ENCODE data around the gene CASP12.

The CASP12 gene

DNA sequence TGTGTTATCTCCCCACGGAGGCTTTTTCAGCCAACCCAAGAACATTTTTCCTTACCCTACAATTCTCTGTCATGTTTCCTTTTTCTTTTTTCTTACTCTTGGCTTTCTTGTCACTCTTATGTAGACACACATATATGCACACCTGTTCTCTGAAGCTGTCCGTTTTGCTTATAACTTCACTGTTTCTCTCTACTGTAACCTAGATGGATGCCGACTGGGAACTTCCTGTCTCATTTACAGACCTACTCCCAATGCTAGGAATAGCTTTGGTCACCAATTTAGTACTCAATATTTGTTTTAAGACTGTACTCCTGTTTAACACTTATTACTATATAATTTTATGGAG, 9.9 kb upstream of the CASP12 start:
- H3K4me3 Mint-ChIP-seq: no peak overlapping the region
- intact Hi-C loops (cut with micrococcal nuclease): no loop called here
- no peaks in the 10 kb centered on the region for H3K36me3 Mint-ChIP-seq (ENCODE audit: low read depth)
- no peaks in the 10 kb centered on the region for H3K9me3 Mint-ChIP-seq
- no peak overlapping the region for H3K27ac Mint-ChIP-seq
- H3K27me3 Mint-ChIP-seq: no peaks in the 10 kb centered on the region
- no peaks in the 10 kb centered on the region for H3K4me1 Mint-ChIP-seq (ENCODE audit: low read depth)

DNA sequence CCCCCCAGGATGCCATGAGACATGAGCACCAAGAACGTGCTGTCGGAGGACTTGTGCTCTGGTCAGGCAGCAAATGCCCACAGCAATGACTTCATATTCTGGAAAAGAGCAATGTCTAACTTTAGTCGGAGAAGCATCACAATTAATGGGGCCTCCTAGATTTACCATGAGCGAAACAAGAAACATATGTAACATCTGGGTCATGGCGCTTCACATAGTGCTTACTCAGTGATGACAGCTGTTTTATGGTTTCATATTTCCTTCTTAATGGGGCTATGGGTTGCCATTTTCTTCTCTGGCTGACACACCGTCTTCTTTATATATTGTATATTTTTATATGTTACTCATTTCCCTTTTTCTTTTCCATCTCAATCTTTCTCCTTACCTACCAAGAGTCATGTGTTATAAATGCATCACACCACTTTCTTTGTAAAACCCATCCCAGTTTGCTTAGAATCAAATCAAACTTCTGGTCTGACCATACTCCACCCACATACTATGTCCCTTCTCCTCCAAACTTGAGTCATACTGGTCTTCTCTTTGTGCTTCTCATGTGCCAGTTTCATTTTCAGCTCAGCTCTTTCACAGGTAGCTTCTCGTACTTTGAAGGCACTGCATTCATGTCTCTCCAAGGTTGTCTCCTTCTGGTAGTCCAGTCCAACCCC, 9.4 kb upstream of the CASP12 start:
- Mint-ChIP-seq H3K27ac (no peak overlapping the region), H3K4me1 (ENCODE audit: low read depth) (no peaks in the 10 kb centered on the region), H3K9me3 (no peaks in the 10 kb centered on the region), H3K27me3 (no peaks in the 10 kb centered on the region), H3K36me3 (ENCODE audit: low read depth) (no peaks in the 10 kb centered on the region), H3K4me3 (no peak overlapping the region)
- intact Hi-C loops (cut with micrococcal nuclease): no loop called here

DNA sequence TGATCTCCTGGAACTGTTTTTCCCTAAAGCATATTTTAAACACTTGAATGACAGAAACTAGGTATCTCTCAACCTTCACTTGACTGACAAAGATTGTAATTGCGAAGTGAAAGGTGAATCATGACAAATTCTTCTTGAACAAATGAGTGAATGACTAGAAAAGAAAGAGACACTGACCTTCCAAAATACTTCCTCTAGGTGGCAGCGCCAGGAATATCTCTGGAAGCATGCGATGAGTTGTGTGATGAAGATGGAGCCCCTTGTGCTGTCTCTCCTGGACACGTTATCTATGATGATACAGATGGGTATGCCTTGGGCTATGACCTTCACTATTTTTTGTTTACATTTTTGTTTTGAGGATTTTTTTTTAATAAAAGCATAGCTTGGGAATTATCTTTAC, 7.0 kb upstream of the CASP12 start:
- Mint-ChIP-seq H3K27me3 (no peaks in the 10 kb centered on the region), H3K9me3 (peaks cover 9% of the 10 kb centered on the region), H3K4me1 (ENCODE audit: low read depth) (no peaks in the 10 kb centered on the region), H3K27ac (no peak overlapping the region), H3K4me3 (no peak overlapping the region), H3K36me3 (ENCODE audit: low read depth) (no peaks in the 10 kb centered on the region)
- intact Hi-C loops (cut with micrococcal nuclease): no loop called here

DNA sequence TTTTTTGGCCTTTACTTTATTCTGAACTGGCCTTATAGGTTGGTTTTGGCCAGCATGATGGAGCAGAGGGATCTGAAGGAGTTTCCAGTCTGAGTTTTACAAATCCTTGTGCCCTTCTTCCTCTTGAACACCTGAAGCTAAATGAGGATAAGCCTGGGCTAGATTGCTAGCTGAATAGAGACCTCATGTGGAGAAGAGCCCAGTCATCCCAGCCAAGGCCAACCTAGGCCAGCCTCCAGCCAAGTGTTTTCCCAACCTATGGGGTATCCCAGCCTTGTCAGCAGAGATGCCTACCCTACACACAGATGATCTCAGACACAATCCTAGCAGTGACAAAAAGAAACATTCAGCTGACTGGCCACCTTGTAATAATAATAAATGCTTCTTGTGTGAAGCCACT, 966 bp upstream of the CASP12 start:
- intact Hi-C loops (cut with micrococcal nuclease): no loop called here
- Mint-ChIP-seq H3K4me3 (no peak overlapping the region), H3K36me3 (ENCODE audit: low read depth) (no peaks in the 10 kb centered on the region), H3K9me3 (peaks cover 9% of the 10 kb centered on the region), H3K4me1 (ENCODE audit: low read depth) (peaks cover 2% of the 10 kb centered on the region), H3K27ac (no peak overlapping the region), H3K27me3 (no peaks in the 10 kb centered on the region)

DNA sequence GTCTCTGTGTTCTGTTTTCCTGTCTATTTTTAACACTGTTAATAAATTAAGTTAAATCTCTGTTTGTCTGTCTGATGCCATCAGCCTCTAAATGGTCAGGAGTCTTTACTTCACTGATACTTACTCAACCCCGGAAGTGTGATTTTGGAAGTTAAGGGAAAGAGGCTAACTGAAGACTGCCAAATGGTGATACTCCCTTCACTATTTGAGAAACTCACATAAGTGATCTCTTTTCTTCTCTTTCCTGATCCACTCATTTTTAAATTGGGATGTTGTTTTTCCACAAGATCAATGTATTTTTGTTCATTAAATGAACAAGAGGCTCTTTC, 389 bp upstream of the CASP12 start:
- Mint-ChIP-seq H3K27ac (no peak overlapping the region), H3K4me3 (no peak overlapping the region), H3K36me3 (ENCODE audit: low read depth) (no peaks in the 10 kb centered on the region), H3K27me3 (no peaks in the 10 kb centered on the region), H3K4me1 (ENCODE audit: low read depth) (peaks cover 7% of the 10 kb centered on the region), H3K9me3 (peaks cover 9% of the 10 kb centered on the region)
- intact Hi-C loops (cut with micrococcal nuclease): no loop called here

DNA sequence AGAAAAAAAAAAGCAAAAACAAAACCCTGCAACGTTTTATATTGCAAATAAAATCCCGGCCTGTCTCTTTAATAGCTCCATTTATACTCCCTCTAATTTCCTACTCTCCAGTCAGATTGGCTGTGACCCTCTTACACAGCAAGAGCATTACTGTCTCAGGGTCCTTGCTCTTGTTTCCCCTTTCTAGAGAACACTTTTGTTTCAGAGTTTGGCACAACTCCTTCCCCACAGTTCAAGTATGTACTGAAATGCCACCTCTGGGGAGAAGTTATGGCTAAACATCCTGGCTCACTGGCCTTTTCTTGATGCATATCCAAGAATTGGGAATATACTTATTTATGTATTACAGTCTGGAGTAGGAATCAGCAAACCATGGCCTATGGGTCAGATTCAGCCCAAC, 2.6 kb downstream of the CASP12 start:
- H3K27ac Mint-ChIP-seq: no peak overlapping the region
- no peaks in the 10 kb centered on the region for H3K9me3 Mint-ChIP-seq
- H3K4me1 Mint-ChIP-seq (ENCODE audit: low read depth): peaks cover 7% of the 10 kb centered on the region
- H3K27me3 Mint-ChIP-seq: no peaks in the 10 kb centered on the region
- intact Hi-C loops (cut with micrococcal nuclease): no loop called here
- no peak overlapping the region for H3K4me3 Mint-ChIP-seq
- no peaks in the 10 kb centered on the region for H3K36me3 Mint-ChIP-seq (ENCODE audit: low read depth)

DNA sequence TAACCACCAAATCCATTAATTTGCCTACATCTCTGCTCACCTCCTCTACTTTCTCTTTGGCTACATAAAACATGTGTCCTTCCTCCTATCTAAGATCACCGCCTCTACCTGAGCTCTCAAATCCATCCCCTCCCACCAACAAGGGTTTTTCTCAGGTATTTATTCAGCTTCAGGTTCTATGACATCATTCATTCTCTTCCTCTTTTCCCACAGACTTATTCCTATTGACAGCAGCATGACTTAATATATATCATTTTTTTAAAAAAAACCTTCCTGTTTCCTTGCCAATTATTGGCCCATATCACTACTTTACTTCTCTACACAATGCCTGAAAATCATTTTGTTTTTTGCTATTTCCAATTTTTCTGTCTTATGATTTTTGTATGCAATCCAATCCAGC, 4.4 kb downstream of the CASP12 start:
- Mint-ChIP-seq H3K9me3 (no peaks in the 10 kb centered on the region), H3K27ac (no peak overlapping the region), H3K27me3 (no peaks in the 10 kb centered on the region), H3K4me3 (no peak overlapping the region), H3K36me3 (ENCODE audit: low read depth) (no peaks in the 10 kb centered on the region), H3K4me1 (ENCODE audit: low read depth) (peaks cover 7% of the 10 kb centered on the region)
- intact Hi-C loops (cut with micrococcal nuclease): no loop called here

DNA sequence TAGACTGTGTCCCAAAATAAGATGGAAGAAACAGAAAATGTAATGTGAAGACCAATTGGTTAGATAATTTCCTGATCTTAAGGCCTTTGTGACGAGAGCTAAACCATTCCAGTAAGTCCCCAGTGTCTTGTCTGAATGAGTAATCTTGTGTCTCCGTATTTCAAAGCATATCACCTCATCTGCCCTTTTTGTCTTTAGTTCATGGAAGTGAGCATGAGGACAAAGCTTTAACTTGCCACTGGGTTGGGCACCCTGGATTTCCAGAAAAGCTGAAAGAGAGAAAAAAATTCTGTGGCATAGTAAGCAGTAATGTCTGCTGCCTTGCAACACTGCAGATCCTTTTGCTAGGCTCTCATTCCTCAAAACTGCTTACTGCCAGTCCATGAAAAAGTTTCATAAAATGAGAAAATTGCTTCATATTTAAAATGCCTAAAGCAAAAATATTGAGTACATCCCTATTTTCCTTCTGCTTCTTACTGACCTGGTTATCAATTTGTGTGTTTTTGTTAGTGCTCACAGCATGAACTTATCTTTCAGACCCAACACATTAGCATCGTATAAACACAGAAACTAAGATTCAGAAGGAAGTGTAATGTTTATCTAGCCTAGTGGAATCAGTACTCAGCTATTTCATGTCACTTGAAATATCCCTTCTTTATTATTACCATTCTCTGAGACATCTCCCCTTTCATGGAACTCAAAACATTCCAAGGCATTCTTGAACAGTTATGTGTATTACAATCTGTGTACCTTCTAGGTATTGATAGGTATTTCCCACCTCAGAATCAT, 5.3 kb downstream of the CASP12 start:
- Mint-ChIP-seq H3K9me3 (no peaks in the 10 kb centered on the region), H3K27me3 (no peaks in the 10 kb centered on the region), H3K36me3 (ENCODE audit: low read depth) (no peaks in the 10 kb centered on the region), H3K27ac (no peak overlapping the region), H3K4me1 (ENCODE audit: low read depth) (peaks cover 7% of the 10 kb centered on the region), H3K4me3 (no peak overlapping the region)
- intact Hi-C loops (cut with micrococcal nuclease): no loop called here

DNA sequence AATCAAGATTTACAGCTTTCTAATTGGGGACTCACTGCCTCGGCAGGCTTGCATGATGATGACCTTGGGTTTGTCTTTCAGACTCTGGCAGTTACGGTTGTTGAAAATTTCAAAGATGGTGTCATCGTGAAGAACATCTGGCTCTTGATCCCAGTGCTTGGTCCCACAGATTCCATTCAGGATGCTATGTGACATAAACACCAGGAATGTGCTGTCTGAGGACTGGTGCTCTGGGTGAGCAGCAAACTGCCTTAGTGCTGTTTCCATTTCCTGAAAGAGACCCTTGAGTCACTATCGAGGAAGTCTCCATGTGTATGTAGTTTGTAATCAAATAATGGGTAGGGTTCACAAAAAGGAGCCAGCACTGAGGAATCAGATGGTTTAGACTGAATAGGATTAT, 7.1 kb downstream of the CASP12 start:
- peaks cover 7% of the 10 kb centered on the region for H3K4me1 Mint-ChIP-seq (ENCODE audit: low read depth)
- no peaks in the 10 kb centered on the region for H3K36me3 Mint-ChIP-seq (ENCODE audit: low read depth)
- intact Hi-C loops (cut with micrococcal nuclease): no loop called here
- no peak overlapping the region for H3K4me3 Mint-ChIP-seq
- no peak overlapping the region for H3K27ac Mint-ChIP-seq
- no peaks in the 10 kb centered on the region for H3K9me3 Mint-ChIP-seq
- H3K27me3 Mint-ChIP-seq: no peaks in the 10 kb centered on the region

DNA sequence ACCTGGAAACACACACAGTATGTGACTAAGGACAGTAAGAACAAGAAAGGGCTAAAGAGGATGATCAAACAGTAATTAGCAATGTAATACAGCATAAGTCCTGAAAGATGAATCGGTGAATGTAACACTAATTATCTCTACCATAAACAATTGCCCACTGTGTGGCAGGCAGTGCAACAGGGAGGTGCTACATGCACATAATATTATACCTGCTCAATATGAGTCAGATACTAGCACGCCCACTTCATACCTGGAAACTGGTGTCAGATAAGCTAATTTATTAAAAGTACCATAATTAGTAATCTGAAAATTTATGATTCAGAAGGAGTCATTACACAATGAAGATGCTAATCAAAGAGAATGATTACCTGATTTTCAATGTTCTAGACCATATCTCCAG, 14.9 kb downstream of the CASP12 start:
- Mint-ChIP-seq H3K36me3 (ENCODE audit: low read depth) (no peaks in the 10 kb centered on the region), H3K4me1 (ENCODE audit: low read depth) (no peaks in the 10 kb centered on the region), H3K4me3 (no peak overlapping the region), H3K27ac (no peak overlapping the region), H3K9me3 (no peaks in the 10 kb centered on the region), H3K27me3 (no peaks in the 10 kb centered on the region)
- intact Hi-C loops (cut with micrococcal nuclease): no loop called here

DNA sequence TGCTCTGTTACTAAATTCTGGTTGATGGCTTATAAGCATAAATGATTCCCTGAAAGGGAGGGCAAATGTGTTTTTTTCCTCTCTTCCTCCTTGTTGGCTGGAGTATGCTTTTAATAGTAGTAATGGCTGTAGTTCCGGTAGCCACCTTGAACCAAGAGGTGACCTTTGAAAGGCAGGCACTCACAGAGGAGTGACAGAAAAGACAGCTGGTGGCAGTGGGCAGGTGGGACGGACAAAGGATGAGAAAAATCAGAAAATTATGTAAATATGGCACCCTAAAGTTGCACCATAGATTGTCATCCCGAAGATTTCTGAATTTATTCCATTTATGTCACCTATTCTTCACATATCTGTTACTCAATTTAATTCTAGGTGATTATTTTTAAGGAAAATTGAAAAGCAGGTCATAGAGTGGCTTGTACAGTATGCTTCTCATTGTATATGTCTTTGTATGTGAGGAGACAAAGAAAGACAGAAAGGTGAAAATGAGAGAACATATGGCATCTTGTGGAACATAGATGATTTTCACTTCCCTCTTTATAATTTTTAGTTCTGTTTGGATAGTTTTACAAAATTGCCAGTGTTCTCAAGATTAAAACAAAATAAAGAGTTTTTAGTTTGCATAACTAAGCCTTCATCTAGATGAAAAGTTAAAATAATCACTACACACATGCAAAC, 17.0 kb downstream of the CASP12 start:
- intact Hi-C loops (cut with micrococcal nuclease): no loop called here
- Mint-ChIP-seq H3K4me3 (no peak overlapping the region), H3K4me1 (ENCODE audit: low read depth) (peaks cover 14% of the 10 kb centered on the region)

DNA sequence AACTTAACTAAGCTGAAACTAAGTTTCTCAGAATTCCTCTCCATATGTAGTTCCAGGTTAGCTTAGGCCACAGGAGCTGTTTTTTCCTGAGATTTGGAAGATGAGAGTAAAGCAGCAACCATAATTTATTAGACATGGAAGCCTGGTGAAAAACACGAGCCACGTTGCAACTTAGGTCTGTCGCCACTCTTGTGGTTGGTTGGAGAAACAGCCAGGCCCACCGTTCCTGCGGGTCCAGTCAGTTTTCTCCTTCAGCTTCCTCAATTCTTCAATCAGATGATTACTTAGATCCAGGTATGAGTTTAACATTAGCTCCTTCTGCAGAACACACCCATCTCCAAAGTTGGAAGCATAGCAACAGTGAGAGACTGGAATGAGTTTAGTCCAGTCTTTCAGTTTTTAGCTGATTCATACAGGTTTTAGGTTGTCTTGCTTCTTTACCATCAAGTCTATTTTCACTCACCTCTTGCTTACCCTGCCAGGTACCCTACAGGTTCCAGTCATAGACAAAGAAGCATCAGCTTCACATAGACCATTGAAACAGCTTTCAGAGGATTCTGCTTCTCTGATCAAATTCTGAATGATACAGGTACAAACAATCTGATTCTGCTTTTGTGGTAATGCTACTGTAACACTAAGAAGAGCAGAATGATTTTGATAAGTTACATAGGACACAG, 18.6 kb downstream of the CASP12 start:
- no peaks in the 10 kb centered on the region for H3K27me3 Mint-ChIP-seq
- H3K36me3 Mint-ChIP-seq (ENCODE audit: low read depth): no peaks in the 10 kb centered on the region
- peaks cover 18% of the 10 kb centered on the region for H3K4me1 Mint-ChIP-seq (ENCODE audit: low read depth)
- H3K9me3 Mint-ChIP-seq: no peaks in the 10 kb centered on the region
- H3K27ac Mint-ChIP-seq: no peak overlapping the region
- intact Hi-C loops (cut with micrococcal nuclease): no loop called here
- no peak overlapping the region for H3K4me3 Mint-ChIP-seq

More for the DNA sequence above, 17.0 kb downstream of the CASP12 start:
- H3K36me3 Mint-ChIP-seq (ENCODE audit: low read depth): no peaks in the 10 kb centered on the region
- H3K27ac Mint-ChIP-seq: no peak overlapping the region
- H3K9me3 Mint-ChIP-seq: no peaks in the 10 kb centered on the region
- H3K27me3 Mint-ChIP-seq: no peaks in the 10 kb centered on the region

DNA sequence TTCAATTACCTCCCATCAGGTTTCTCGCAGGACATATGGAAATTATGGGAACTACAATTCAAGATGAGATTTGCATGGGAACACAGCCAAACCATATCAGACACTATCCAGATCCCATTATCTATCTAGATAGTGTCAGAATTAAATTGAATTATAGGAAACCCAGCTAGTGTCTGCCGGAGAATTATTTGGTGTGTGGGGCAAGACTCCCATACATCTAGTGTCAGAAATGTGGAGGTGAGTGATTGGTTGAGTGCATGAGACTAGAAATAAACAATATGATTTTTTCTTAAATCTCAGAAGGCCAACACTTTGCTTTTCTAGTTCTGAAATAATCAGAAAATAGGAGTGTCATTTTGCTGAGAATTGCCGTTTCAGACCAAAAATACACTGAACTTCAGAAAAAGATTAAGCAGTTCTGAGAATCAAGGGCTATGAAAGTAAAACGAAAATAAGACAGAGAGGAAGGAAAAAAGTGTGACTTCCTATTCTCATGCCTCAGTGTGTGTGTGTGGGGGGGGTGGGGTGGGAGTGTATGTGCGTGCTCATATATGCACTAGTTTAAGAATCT, 21.3 kb downstream of the CASP12 start:
- intact Hi-C loops (cut with micrococcal nuclease): no loop called here
- Mint-ChIP-seq H3K27ac (no peak overlapping the region), H3K4me3 (no peak overlapping the region), H3K9me3 (peaks cover 8% of the 10 kb centered on the region), H3K27me3 (no peaks in the 10 kb centered on the region), H3K4me1 (ENCODE audit: low read depth) (peaks cover 18% of the 10 kb centered on the region), H3K36me3 (ENCODE audit: low read depth) (no peaks in the 10 kb centered on the region)

DNA sequence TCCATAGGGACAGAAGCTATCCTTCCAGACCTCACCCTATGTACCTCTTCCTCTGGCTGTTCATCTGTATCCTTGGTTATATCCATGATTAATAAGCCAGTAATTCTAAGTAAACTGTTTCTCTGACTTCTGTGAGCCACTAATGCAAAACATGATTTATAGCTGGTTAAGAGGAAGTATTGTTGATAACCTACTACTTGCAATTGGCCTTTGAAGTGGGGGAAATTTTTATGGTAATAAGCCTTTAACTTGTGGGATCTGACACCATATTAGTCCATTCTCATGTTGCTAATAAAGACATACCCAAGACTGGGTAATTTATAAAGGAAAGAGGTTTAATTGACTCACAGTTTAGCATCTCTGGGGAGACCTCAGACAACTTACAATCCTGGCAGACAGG, 21.9 kb downstream of the CASP12 start:
- intact Hi-C loops (cut with micrococcal nuclease): no loop called here
- Mint-ChIP-seq H3K27ac (no peak overlapping the region), H3K27me3 (no peaks in the 10 kb centered on the region), H3K9me3 (peaks cover 8% of the 10 kb centered on the region), H3K4me1 (ENCODE audit: low read depth) (peaks cover 18% of the 10 kb centered on the region), H3K36me3 (ENCODE audit: low read depth) (no peaks in the 10 kb centered on the region), H3K4me3 (no peak overlapping the region)
